HG02970 (cell line): ENCODE data around the gene PDGFA.

ENCODE experiments used
- ATAC-seq: cut with Tn5 transposase; IDR thresholded peaks from one replicate; pipeline ENCODE4 v1.9.1; 2021; ENCODE audit warnings: mild to moderate bottlenecking, moderate library complexity, moderate number of reproducible peaks; ENCODE audit not compliant: unreplicated experiment, low FRiP score

Gene PDGFA

GRCh38 chr7:520503-521161 is 986 bp upstream of the PDGFA start:
- ATAC-seq = no peak

GRCh38 chr7:518630-519483 is 789 bp downstream of the PDGFA start:
- no peak for ATAC-seq

- no peak for ATAC-seq
Measured at GRCh38 chr7:517774-518629, 1.6 kb downstream of the PDGFA start.

GRCh38 chr7:516606-517456 is 2.8 kb downstream of the PDGFA start:
- ATAC-seq = no peak

GRCh38 chr7:516216-516605 is 3.4 kb downstream of the PDGFA start:
- ATAC-seq = no peak

- no peak for ATAC-seq
Measured at GRCh38 chr7:515628-516027, 4.0 kb downstream of the PDGFA start.

- ATAC-seq = no peak
Measured at GRCh38 chr7:514651-515598, 4.7 kb downstream of the PDGFA start.

- no peak for ATAC-seq
Measured at GRCh38 chr7:514242-514641, 5.4 kb downstream of the PDGFA start.

- no peak for ATAC-seq
Measured at GRCh38 chr7:513521-514166, 6.0 kb downstream of the PDGFA start.

- no peak for ATAC-seq
Measured at GRCh38 chr7:512541-513311, 6.9 kb downstream of the PDGFA start.

- no peak for ATAC-seq
Measured at GRCh38 chr7:512146-512510, 7.5 kb downstream of the PDGFA start.

- no peak for ATAC-seq
Measured at GRCh38 chr7:511476-512145, 8.0 kb downstream of the PDGFA start.

- no peak for ATAC-seq
Measured at GRCh38 chr7:510782-511281, 8.8 kb downstream of the PDGFA start.

- ATAC-seq = no peak
Measured at GRCh38 chr7:510131-510481, 9.5 kb downstream of the PDGFA start.

GRCh38 chr7:509426-510130 is 10.1 kb downstream of the PDGFA start:
- no peak for ATAC-seq

GRCh38 chr7:508461-509170 is 11.0 kb downstream of the PDGFA start:
- ATAC-seq = no peak
